ENCODE results near the gene SMC3.
A peak's percentile ranks its signal among the peaks of the same experiment; 100 is the strongest.

Gene SMC3

DNA sequence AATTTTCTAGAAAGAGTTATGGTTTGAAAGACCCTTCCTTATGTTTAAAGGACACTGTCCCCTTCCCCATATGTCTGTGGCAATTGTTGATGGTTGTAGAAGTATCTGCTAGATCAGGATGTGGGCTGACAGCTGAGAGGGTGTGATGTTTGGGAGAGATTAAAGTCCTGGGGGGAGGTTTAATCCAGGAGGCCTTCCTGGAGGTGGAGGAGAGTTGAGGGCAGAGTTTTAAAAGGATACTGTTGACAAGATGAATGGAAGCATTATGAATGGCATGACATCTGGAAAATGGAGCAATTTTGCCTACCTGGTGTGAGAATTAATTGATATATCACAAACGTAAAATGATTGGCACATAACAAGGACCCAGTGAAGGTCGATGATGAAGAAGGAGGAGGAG is 32.9 kb upstream of the SMC3 start:
- H3K9me2 ChIP-seq (replicated peaks; ENCODE audit: insufficient read depth, low read length): no peaks in the 10 kb centered on the region
- H3K27me3 ChIP-seq (ENCODE audit: low read length): no peaks in the 10 kb centered on the region
- H3K4me3 ChIP-seq (ENCODE audit: insufficient read depth, low read length, poor library complexity, severe bottlenecking): no peak overlapping the region
- no peak for TF ChIP-seq EZH2phosphoT487 (conservative IDR thresholded peaks at IDR 0.05; ENCODE audit: low read length)
- TF ChIP-seq, protein P1, sequence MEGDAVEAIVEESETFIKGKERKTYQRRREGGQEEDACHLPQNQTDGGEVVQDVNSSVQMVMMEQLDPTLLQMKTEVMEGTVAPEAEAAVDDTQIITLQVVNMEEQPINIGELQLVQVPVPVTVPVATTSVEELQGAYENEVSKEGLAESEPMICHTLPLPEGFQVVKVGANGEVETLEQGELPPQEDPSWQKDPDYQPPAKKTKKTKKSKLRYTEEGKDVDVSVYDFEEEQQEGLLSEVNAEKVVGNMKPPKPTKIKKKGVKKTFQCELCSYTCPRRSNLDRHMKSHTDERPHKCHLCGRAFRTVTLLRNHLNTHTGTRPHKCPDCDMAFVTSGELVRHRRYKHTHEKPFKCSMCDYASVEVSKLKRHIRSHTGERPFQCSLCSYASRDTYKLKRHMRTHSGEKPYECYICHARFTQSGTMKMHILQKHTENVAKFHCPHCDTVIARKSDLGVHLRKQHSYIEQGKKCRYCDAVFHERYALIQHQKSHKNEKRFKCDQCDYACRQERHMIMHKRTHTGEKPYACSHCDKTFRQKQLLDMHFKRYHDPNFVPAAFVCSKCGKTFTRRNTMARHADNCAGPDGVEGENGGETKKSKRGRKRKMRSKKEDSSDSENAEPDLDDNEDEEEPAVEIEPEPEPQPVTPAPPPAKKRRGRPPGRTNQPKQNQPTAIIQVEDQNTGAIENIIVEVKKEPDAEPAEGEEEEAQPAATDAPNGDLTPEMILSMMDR (IDR thresholded peaks at IDR 0.05; ENCODE audit: insufficient read depth, low read length, poor library complexity, severe bottlenecking): no peak
- no peaks in the 10 kb centered on the region for H4K20me1 ChIP-seq (ENCODE audit: low read depth, low read length)
- no peaks in the 10 kb centered on the region for H3K36me3 ChIP-seq (ENCODE audit: low read length)
- no peak overlapping the region for H3K27ac ChIP-seq (ENCODE audit: low read depth, low read length)
- no peak overlapping the region for H3K4me2 ChIP-seq (ENCODE audit: low read depth, low read length, poor library complexity, severe bottlenecking)
- H3K9me3 ChIP-seq (ENCODE audit: insufficient read depth, low read length): no peaks in the 10 kb centered on the region
- H3F3A ChIP-seq (ENCODE audit: insufficient read depth): no peaks in the 10 kb centered on the region
- no peak overlapping the region for H2AFZ ChIP-seq (ENCODE audit: low read depth, low read length, severe bottlenecking)
- H3K79me2 ChIP-seq (ENCODE audit: insufficient read depth, low read length): no peaks in the 10 kb centered on the region
- H3K9ac ChIP-seq (ENCODE audit: low read length): no peak overlapping the region

DNA sequence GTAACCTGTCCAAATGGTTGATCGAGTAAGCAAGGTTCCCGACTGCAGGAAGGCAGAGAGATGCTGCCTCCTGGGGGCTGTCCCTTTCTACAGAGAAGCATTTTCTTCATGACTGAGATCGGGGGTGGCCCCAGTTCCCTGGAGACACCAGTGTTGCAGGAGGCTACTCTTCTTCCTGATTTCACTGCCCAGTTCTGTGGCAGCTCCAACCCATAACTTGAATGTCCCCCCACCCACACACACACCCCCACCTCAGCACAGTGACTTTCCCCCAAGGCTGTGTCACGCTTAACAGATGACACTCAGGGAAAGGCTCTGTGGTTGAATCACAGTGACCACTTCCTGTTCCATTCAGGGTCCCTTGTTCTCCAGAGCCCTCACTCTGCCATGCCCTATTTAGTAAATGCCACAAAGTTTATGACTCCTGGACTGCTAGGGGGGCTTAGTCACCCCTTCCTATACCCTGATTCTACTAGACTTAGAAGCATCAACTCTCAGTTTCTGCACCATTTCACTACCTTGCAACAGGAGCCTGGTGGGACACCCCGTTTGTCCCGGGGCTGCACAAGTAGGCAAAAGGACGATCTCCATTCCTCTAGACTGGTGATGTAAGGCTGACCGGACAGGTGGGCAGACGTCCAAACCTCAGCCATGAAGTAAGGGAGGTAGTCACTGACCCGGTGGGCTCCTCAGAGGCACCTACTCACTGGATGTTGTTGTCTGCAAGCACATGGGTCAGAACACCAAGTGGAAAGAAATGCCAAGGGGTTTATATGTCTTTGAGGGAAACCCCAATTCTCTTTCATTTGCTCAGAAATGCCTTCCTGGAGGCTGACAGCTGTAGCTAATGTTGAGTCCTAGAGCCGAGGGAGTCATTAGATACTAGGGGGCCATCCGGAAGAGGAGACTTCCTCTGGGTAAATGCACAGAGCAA is 31.3 kb upstream of the SMC3 start:
- Histone ChIP-seq H3K36me3 (ENCODE audit: low read length) (no peaks in the 10 kb centered on the region), H4K20me1 (ENCODE audit: low read depth, low read length) (no peaks in the 10 kb centered on the region), H3K9ac (ENCODE audit: low read length) (peak overlapping the region; percentile 17; the same call in 1 of the 2 replicates), H3K4me2 (ENCODE audit: low read depth, low read length, poor library complexity, severe bottlenecking) (peak overlapping the region; percentile 35), H3K27me3 (ENCODE audit: low read length) (no peaks in the 10 kb centered on the region), H3K4me3 (ENCODE audit: insufficient read depth, low read length, poor library complexity, severe bottlenecking) (no peak overlapping the region), H3K9me3 (ENCODE audit: insufficient read depth, low read length) (no peaks in the 10 kb centered on the region), H3K79me2 (ENCODE audit: insufficient read depth, low read length) (no peaks in the 10 kb centered on the region), H2AFZ (ENCODE audit: low read depth, low read length, severe bottlenecking) (no peak overlapping the region), H3F3A (ENCODE audit: insufficient read depth) (no peaks in the 10 kb centered on the region), H3K27ac (ENCODE audit: low read depth, low read length) (no peak overlapping the region), H3K9me2 (replicated peaks; ENCODE audit: insufficient read depth, low read length) (no peaks in the 10 kb centered on the region)
- TF ChIP-seq, protein P1 (IDR thresholded peaks at IDR 0.05; ENCODE audit: insufficient read depth, low read length, poor library complexity, severe bottlenecking): no peak
- TF ChIP-seq EZH2phosphoT487 (conservative IDR thresholded peaks at IDR 0.05; ENCODE audit: low read length): no peak

DNA sequence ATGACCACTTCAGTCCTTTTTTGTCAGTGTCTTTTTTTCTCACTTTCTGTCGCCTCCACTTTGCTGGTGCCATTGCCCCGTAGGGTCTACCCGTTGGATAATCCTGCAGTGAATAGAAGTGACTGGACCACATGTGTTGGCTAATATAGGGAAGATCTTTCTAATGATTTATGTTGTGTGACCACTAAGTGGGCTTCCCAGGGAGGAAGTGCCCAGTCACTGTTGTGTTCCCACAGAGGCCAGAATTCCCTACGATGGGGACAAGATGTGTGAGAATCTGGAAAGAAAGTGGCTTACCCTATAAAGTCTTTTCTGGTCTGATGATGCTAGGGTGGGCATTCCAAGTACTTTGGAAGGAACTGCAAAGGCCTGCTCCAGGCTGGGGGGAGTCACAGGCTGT is 28.4 kb upstream of the SMC3 start:
- H3K9me2 ChIP-seq (replicated peaks; ENCODE audit: insufficient read depth, low read length): no peaks in the 10 kb centered on the region
- no peaks in the 10 kb centered on the region for H3K27me3 ChIP-seq (ENCODE audit: low read length)
- no peaks in the 10 kb centered on the region for H3K79me2 ChIP-seq (ENCODE audit: insufficient read depth, low read length)
- no peak for TF ChIP-seq EZH2phosphoT487 (conservative IDR thresholded peaks at IDR 0.05; ENCODE audit: low read length)
- TF ChIP-seq, protein P1 (IDR thresholded peaks at IDR 0.05; ENCODE audit: insufficient read depth, low read length, poor library complexity, severe bottlenecking): no peak
- no peaks in the 10 kb centered on the region for H3K36me3 ChIP-seq (ENCODE audit: low read length)
- H3K9ac ChIP-seq (ENCODE audit: low read length): no peak overlapping the region
- H3K27ac ChIP-seq (ENCODE audit: low read depth, low read length): no peak overlapping the region
- H4K20me1 ChIP-seq (ENCODE audit: low read depth, low read length): no peaks in the 10 kb centered on the region
- H2AFZ ChIP-seq (ENCODE audit: low read depth, low read length, severe bottlenecking): no peak overlapping the region
- no peak overlapping the region for H3K4me2 ChIP-seq (ENCODE audit: low read depth, low read length, poor library complexity, severe bottlenecking)
- no peak overlapping the region for H3K4me3 ChIP-seq (ENCODE audit: insufficient read depth, low read length, poor library complexity, severe bottlenecking)
- H3F3A ChIP-seq (ENCODE audit: insufficient read depth): no peaks in the 10 kb centered on the region
- H3K9me3 ChIP-seq (ENCODE audit: insufficient read depth, low read length): no peaks in the 10 kb centered on the region

Data from SU-DHL-6 (cell line).